Breast epithelium (tissue), 4 donors: ENCODE measurements around the gene ISOC1. TPM values are rescaled to one million over a fixed set of nuclear protein-coding genes. Genes with fewer than 3 reads are reported as not detected.

Experiments
- DNase-seq, 2 donors: peaks; one replicate each; pipeline ENCODE4 v3.0.0-alpha.2; 2019; ENCODE audit warnings: low spot score in 2 of 2
- H3K27ac ChIP-seq, 2 donors: fragments of 200-600 bp; sonication (generic) in 1 of 2; one replicate each; pipeline ENCODE4 v1.5.1; 2016 to 2019; ENCODE audit warnings: mild to moderate bottlenecking in 1 of 2
- H3K27me3 ChIP-seq, 2 donors: fragments of 200-600 bp; sonication (generic) in 1 of 2; one replicate each; pipeline versions ENCODE4 v1.5.1 to v1.6.0; 2017 to 2019; ENCODE audit warnings: control low read depth in 1 of 2, mild to moderate bottlenecking in 1 of 2
- H3K36me3 ChIP-seq: fragments of 200-600 bp; one replicate; pipeline ENCODE4 v1.5.1; 2019
- H3K4me1 ChIP-seq, 2 donors: fragments of 200-600 bp; sonication (generic); one replicate each; pipeline ENCODE4 v1.5.1; 2016 to 2019; ENCODE audit warnings: control low read depth in 1 of 2
- H3K4me3 ChIP-seq, 3 donors: fragments of 200-600 bp; sonication (generic); 1 replicate in 2 of 3; 2 replicates in 1 of 3; pipeline ENCODE4 v1.5.1; 2016 to 2019; ENCODE audit warnings: mild to moderate bottlenecking in 3 of 3, moderate library complexity in 2 of 3
- H3K9me3 ChIP-seq, 2 donors: fragments of 200-600 bp; sonication (generic) in 1 of 2; one replicate each; pipeline ENCODE4 v1.5.1; 2016 to 2019; ENCODE audit warnings: control low read depth in 1 of 2
- CTCF ChIP-seq, 3 donors: fragments of 450-650 bp; IDR thresholded peaks; one replicate each; pipeline ENCODE4 v1.5.1; 2016 to 2017; ENCODE audit warnings: antibody characterized with exemption in 3 of 3, mild to moderate bottlenecking in 3 of 3, moderate library complexity in 3 of 3
- POLR2A ChIP-seq: fragments of 450-650 bp; IDR thresholded peaks from one replicate; pipeline ENCODE4 v1.6.1; 2016; ENCODE audit warnings: antibody characterized with exemption, mild to moderate bottlenecking, moderate library complexity
- POLR2AphosphoS5 ChIP-seq, 3 donors: sonication (generic); formaldehyde crosslinking; IDR thresholded peaks; one replicate each; pipeline ENCODE4 v1.6.1; 2017; ENCODE audit warnings: antibody characterized with exemption in 3 of 3
- intact Hi-C: fragments of 100-400 bp; cut with DNase I; formaldehyde crosslinking; loops from one replicate; pipeline ENCODE4 v1.15.1; 2023; ENCODE audit warnings: low total_unique reads
- total RNA-seq, 3 donors: library from RNA; depleted of rRNA; stranded (reverse); fragments of >200 nt; gene quantifications; one replicate each; pipeline ENCODE4 v1.1.0, GENCODE V29; 2016

Gene ISOC1
- total RNA-seq, 3 donors from 2014 or later: 20.6 to 41.6 (median 23.9) TPM

- Histone ChIP-seq H3K4me3 (no peak overlapping the region), H3K9me3 (no peaks in the 10 kb centered on the region), H3K27me3 (no peaks in the 10 kb centered on the region), H3K4me1 (no peaks in the 10 kb centered on the region), H3K36me3 (no peaks in the 10 kb centered on the region), H3K27ac (no peak overlapping the region)
- no peak for DNase-seq
- no peak for TF ChIP-seq CTCF (IDR thresholded peaks at IDR 0.05)
- no peak for TF ChIP-seq POLR2AphosphoS5 (IDR thresholded peaks at IDR 0.05)
- TF ChIP-seq POLR2A: no peak
- intact Hi-C loops: no loop called here
These were observed 16.2 kb downstream of the ISOC1 start for GRCh38 chr5:129110742-129111141.

DNA sequence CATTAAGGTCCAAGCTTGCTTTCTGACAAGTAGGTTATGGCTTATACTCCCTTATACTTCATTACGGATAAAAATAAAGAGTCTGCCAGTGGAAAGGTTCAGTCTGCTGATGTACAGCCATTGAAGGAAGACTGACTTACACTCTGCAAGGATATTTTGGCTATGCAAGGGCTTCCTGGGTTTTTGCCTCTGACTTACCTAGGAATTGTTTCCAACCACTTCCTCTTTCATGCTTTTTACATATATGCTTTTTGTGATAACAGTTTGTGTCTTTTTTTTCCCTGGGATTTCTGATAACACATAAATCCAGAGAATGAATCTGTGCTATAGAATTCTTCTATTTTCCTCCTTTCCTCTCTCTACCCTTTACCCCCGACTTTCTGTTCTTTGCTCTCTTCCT is 16.8 kb downstream of the ISOC1 start:
- no peak overlapping the region for H3K27ac ChIP-seq
- TF ChIP-seq POLR2AphosphoS5 (IDR thresholded peaks at IDR 0.05) (no peak), CTCF (IDR thresholded peaks at IDR 0.05) (no peak), POLR2A (no peak)
- DNase-seq: no peak
- intact Hi-C loops: no loop called here
- H3K27me3 ChIP-seq: no peaks in the 10 kb centered on the region
- no peaks in the 10 kb centered on the region for H3K4me1 ChIP-seq
- no peak overlapping the region for H3K4me3 ChIP-seq
- H3K36me3 ChIP-seq: no peaks in the 10 kb centered on the region
- no peaks in the 10 kb centered on the region for H3K9me3 ChIP-seq

GRCh38 chr5:129112295-129112694 is 17.7 kb downstream of the ISOC1 start:
- Histone ChIP-seq H3K27me3 (no peaks in the 10 kb centered on the region), H3K27ac (no peak overlapping the region), H3K36me3 (no peaks in the 10 kb centered on the region), H3K4me3 (no peak overlapping the region), H3K4me1 (no peaks in the 10 kb centered on the region), H3K9me3 (no peaks in the 10 kb centered on the region)
- intact Hi-C loops: no loop called here
- no peak for TF ChIP-seq POLR2AphosphoS5 (IDR thresholded peaks at IDR 0.05)
- TF ChIP-seq CTCF (IDR thresholded peaks at IDR 0.05): no peak
- no peak for TF ChIP-seq POLR2A
- no peak for DNase-seq

- Histone ChIP-seq H3K4me3 (no peak overlapping the region), H3K27me3 (no peaks in the 10 kb centered on the region), H3K9me3 (no peaks in the 10 kb centered on the region), H3K36me3 (no peaks in the 10 kb centered on the region), H3K27ac (no peak overlapping the region), H3K4me1 (no peaks in the 10 kb centered on the region)
- DNase-seq: no peak
- TF ChIP-seq POLR2A (no peak), CTCF (IDR thresholded peaks at IDR 0.05) (peak in 2 of 3 donors; percentile 16 to 25)
- intact Hi-C loops: no loop called here
These were observed 19.3 kb downstream of the ISOC1 start for GRCh38 chr5:129113867-129114266.

DNA sequence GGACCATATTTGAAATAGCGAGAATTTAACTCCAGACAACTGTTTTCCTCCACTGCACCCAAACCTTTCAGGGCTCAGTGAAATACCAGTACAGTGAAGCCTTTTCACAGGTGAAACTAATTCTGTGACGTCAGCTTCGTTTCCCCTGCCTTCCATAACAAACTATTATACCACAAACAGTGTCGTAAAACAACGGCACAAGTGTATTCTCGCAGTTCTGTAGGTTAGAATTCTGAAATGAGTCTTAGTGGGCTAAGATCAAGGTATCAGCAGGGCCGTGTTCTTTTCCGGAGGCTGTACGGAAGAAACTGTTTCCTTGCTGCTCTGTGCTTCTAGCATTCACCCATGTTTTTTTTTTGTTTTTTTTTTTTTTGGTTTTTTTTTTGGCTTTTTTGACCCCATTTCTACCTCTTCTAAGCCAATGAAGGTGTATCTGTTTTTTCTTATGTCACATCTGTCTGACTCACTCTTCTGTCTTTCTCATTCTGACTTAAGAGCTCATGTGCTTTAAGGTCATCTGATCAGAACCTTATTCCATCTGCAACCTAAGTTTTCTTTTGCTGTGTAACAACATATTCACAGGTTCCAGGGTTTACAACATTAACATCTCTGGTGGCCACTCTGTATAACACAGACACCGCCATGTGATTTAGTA is 20.1 kb downstream of the ISOC1 start:
- H3K27me3 ChIP-seq: no peaks in the 10 kb centered on the region
- H3K27ac ChIP-seq: no peak overlapping the region
- no peaks in the 10 kb centered on the region for H3K4me1 ChIP-seq
- DNase-seq: no peak
- no peaks in the 10 kb centered on the region for H3K36me3 ChIP-seq
- H3K9me3 ChIP-seq: no peaks in the 10 kb centered on the region
- TF ChIP-seq POLR2AphosphoS5 (IDR thresholded peaks at IDR 0.05): no peak
- TF ChIP-seq POLR2A: no peak
- TF ChIP-seq CTCF (IDR thresholded peaks at IDR 0.05): no peak
- H3K4me3 ChIP-seq: no peak overlapping the region
- intact Hi-C loops: no loop called here
